ENCODE data around the gene YIF1A.
"Not testable (repeated sequence)": the region's sequence is repeated elsewhere in the genome, so short reads cannot be mapped to it uniquely, and the experiment has no call there.

Gene YIF1A

GRCh38 chr11:66311470-66311964 is 22.6 kb upstream of the YIF1A start:
- no peak for DNase-seq

- not testable (repeated sequence) for DNase-seq
These were observed 22.0 kb upstream of the YIF1A start for GRCh38 chr11:66310803-66311440.

GRCh38 chr11:66310324-66310723 is 21.4 kb upstream of the YIF1A start:
- no peak for DNase-seq

GRCh38 chr11:66309475-66309874 is 20.5 kb upstream of the YIF1A start:
- no peak for DNase-seq

- no peak for DNase-seq
These were observed 13.7 kb upstream of the YIF1A start for GRCh38 chr11:66302656-66303055.

- no peak for DNase-seq
These were observed 10.2 kb upstream of the YIF1A start for GRCh38 chr11:66299186-66299585.

GRCh38 chr11:66297610-66298009 is 8.7 kb upstream of the YIF1A start:
- DNase-seq = no peak

- no peak for DNase-seq
These were observed 6.0 kb upstream of the YIF1A start for GRCh38 chr11:66294626-66295620.

GRCh38 chr11:66293777-66294625 is 5.1 kb upstream of the YIF1A start:
- DNase-seq = no peak

GRCh38 chr11:66293352-66293751 is 4.4 kb upstream of the YIF1A start:
- DNase-seq = no peak

GRCh38 chr11:66292543-66293332 is 3.8 kb upstream of the YIF1A start:
- DNase-seq = no peak

GRCh38 chr11:66291706-66292542 is 3.0 kb upstream of the YIF1A start, which contains the start of gene TMEM151A:
Gene TMEM151A (plus strand): TSS chr11:66291894. CDS start chr11:66292014, 120 bp downstream.
- no peak for DNase-seq

GRCh38 chr11:66291303-66291705 is 2.4 kb upstream of the YIF1A start:
- DNase-seq = no peak

- DNase-seq = no peak
These were observed 1.3 kb upstream of the YIF1A start for GRCh38 chr11:66290330-66290621.

- peak in 1 of 2 donors; percentile 70 for DNase-seq
These were observed 796 bp upstream of the YIF1A start for GRCh38 chr11:66289548-66290329.

- no peak for DNase-seq
These were observed 863 bp downstream of the YIF1A start for GRCh38 chr11:66287889-66288670.

GRCh38 chr11:66287211-66287888 is 1.6 kb downstream of the YIF1A start:
- DNase-seq = no peak

- DNase-seq = no peak
These were observed 2.2 kb downstream of the YIF1A start for GRCh38 chr11:66286699-66287098.
